Suppressor macrophage treated with lipopolysaccharide for 4 hours (primary cell): Measurements from ENCODE around the gene CABP4.

Experiments used
- DNase-seq: peaks from one replicate; pipeline ENCODE4 v3.0.0-alpha.2; 2020

Gene CABP4

DNA sequence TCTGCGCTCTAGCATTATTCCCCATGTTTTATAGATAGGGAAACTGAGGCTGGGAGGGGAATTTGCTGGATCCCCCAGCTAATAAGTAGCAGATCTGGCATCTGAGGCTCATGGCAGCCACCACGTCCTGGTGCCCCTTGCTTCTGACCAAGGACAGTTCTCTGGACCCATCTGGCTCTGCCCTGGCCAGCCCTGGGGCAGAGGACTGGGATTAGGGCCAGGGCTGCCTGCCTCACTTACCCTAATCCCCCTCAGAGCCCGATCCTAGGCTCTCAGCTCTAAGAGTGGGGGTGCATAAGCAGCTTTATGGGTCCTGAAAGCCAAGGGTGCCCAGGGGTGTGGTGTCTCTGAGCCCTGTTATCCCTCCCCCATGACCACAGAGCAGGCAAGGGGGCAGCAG lies at the start of gene CABP4:
TSS of gene CABP4 (plus strand) at position 301 of the 400 bp plus-strand sequence. CDS start at position 371, 70 bp downstream.
- no peak for DNase-seq

DNA sequence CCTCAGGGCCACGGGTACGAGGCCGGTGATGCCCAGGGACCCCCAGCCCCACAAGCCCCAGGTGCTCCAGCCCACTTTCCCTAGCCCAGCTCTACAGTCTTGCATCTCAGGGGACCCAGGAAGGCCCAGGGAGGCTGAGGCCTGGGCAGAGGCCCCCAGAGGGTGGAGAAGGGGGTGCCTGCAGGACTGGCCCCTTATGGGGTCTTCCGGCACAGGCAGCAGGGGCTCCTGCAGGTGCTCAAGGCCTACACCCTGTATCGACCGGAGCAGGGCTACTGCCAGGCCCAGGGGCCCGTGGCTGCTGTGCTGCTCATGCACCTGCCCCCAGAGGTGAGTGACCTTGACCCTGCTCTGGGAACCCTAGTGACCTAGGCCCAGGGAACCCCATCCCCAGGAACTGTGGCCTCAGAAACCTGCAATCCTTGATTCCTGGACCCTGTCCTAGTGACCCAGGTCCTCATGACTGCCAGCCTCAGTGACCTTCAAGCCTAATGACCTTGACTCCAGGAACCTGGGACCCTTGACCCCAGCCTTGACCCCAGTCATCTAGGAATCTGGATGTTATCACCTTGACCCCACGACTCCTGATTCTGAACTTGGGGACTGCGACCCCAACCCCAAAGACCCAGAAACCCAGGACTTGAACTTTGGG lies 49.3 kb upstream of the CABP4 start:
- no peak for DNase-seq

DNA sequence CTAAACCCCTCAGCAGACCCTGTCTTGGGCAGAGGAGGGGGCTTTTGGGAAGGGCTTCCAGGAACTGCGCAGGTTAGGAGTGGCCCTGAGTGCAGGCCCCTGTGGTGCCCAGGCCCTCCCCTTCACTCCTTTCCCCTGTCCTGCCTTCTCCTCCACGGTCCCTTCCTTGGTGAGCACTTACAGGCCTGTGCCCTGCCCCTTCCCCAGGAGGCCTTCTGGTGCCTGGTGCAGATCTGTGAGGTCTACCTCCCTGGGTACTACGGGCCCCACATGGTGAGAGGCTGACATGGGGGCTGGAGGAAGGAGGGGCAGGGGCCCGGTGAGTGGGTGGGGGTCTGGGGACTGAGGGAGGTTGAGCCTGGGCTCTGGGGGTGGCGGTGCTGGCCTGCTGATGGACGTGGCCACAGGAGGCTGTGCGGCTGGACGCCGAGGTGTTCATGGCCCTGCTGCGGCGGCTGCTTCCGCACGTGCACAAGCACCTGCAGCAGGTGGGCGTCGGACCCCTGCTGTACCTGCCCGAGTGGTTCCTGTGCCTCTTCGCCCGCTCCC lies 48.7 kb upstream of the CABP4 start:
- no peak for DNase-seq

DNA sequence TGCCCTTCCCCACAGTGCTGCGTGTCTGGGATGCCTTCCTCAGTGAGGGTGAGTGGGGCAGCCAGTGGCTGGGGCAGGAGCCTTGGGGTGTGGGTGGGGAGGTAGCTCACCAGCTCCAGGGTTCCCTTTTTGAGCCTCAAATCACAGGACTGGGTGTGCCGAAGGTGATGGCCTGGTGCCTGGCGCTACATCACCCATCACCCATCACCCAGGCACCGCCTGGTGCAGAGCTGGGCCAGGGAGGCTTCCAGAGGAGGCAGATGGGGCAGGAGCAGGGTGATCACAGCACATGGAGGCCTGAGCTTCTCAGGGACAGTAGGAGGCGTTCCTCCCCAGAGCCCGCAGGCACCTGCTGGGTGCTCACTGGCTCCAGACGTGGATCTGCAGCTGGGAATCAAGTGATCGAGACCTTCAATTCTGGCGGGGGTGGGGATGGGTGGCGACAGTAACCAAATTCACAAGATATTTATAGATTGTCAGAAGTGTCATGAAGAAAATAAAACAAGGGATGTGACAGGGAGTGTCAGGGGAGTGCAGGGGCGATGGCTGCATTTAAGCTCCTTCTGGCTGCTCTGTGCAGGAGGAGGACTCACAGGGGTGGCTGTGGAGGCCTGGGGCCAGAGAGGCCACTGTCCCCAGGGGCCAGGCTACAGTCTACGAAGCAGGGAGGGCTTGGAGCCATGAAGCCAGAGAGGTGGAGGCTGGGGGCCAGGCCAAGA lies 48.0 kb upstream of the CABP4 start:
- no peak for DNase-seq

DNA sequence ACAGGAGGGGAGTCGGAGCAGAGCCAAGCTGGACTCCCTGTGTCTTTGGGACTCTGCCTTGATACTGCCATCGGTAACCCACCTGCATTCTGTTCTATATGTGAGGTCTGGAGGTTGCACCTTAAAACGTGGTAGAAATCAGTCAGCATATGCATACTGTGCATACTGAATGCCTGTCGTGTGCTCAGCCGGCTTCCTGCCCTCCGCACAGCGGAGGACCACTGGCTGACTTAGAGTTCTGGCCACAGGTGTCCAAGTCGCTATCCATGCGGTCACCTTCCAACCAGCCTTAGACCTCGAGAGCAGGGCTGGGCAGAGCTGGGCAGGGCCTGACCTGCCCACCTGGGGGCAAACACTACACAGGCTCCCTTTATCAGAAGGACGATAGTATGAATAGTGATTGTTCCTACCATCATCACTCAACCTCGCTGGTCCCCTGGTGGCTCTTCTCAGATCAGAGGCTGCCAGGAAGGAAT lies 47.4 kb upstream of the CABP4 start:
- DNase-seq, result no peak

DNA sequence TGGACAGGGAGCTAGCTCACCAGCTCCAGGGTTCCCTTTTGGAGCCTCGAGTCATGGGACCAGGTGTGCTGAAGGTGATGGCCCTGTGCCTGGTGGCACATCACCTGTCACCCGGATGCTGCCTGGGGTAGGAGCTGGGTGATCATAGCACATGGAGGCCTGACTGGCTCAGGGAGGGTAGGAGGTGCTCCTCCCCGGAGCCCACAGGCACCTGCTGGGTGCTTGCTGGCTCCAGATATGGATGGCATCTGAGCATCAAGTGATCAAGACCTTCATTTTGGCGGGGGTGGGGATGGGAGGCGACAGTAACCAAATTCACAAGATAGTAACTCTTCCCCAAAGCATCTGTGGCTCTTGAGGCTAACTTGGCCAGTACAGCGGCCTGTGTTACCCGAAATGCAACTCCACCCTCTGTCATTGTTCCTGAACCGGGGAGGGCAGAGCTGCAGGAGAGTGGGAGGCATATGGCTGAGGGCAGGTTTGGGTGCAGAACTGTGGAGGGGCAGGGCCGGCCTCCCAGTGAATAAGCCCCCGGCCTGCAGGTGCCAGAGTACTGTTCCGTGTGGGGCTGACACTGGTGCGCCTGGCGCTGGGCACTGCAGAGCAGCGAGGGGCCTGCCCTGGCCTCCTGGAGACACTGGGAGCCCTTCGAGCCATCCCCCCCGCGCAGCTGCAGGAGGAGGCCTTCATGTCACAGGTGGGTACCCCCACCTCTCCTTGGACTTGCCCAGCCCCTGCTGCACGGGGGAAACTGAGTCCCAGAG lies 46.5 kb upstream of the CABP4 start:
- DNase-seq, result no peak

DNA sequence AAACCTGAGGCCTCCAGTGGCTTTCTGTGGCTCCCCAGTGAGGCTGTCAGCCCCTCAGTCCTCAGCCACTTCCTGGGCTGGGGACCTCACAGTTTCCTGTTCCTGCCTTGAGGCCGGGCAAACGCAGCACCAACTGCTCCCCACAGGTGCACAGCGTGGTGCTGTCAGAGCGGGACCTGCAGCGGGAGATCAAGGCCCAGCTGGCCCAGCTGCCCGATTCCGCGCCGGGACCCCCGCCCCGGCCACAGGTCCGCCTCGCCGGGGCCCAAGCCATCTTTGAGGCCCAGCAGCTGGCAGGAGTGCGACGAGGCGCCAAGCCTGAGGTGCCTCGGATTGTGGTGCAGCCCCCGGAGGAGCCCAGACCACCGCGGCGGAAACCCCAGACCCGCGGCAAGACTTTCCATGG lies 45.9 kb upstream of the CABP4 start:
- no peak for DNase-seq

DNA sequence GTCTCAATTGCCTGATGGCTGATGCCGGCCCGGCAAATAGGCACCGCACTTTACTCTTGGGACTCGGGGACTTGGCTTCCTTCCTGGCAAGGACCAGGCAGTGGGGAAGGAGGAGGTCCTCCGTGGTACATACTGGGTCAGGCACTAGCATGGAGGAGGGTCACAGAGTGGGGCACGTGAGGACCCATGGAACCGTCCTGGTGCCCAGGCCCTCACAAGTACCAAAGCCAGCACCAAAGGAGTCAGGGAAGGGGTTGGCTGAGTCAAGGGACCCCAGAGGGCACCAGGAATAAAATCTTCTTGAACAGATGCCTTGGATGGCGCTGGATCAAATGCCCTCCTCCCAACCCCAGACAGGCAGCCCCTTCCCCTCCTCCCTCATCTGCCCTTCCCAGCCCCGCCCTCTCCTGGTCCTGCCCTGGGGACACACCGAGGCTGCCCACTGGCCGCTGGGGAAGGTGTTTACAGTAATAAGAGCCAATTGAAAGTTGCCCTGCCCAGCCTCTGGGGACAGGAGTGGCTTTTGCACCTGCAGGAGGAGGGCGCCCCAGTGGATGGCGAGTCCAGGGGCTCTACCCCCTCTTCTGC lies 45.3 kb upstream of the CABP4 start:
- DNase-seq, result no peak

DNA sequence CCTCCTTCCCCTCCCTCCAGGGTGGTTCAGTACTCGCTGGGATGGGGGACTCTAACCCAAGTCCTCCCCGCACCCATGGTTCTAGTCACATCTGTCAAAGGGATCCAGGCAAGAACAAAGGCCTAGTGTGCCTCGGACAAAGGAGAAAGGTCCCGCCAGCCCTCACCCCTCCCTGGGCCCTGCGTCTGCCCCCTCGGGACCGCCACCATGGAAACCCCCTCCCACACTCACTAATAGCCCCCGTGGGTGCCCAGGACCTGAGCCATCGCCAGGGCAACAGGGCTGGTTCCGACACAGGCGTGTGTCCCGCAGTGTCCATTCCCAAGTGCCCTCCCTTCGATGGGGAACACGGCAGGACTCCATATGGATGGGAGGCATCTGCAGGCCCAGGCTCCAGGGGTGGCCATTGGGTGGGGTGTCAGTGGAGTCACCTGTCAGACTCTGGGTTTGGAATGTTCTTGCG lies 44.8 kb upstream of the CABP4 start:
- DNase-seq, result no peak

DNA sequence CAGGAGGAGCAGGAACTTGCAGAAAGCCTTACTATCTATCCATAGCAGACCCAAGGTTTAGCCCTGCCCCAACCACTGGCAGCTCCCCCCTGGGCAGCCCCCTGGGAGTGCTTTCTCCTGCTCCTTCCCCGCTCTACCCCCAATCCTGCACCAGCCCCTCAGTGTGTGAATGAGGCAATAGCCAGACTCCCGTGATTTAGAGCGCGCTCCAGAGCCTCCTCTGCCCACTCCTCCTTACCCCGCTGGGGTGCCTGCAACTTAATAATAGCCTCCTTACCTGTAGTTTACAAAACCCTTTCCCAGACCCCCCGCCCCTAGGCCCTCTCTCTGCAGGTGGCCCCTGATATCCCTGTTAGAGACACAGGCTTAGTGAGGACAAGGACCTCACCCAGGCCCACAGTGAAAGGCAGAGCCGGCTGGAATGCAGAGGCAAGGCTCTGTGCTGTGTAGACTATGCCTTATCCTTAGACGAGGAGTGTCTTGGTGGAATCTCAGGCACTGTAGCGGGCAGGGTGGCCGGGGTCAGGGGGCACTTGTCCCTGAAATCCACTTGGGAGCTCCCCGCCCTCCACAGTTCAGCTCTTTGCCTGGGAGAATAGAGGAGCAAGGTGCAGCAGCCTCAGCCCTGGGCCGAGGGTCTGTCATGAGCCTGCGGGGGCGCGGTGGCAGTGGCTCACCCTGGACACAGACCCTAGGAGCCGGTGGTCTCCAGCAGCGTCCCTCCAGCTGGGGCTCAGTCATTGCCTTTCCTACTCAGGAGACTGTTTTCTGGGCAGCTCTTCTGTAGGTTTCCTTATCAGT lies 44.0 kb upstream of the CABP4 start:
- no peak for DNase-seq

DNA sequence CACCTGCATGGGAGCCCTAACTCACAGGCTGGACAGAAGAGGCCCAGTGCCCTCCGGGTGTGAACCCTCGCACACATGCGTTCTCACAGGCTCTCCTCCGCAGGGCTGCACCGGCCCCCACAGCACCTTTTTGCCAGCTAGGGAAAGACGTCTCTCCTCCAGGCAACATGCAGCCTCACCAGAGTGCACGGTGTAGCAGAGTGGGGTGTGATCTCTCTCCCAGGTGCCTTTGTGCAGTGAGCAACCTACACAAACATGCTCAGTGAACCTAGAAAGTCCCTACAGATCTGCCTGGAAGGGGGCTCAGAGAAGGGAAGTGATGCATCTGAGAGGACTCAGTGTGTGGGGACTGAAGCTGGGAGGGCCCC lies 43.4 kb upstream of the CABP4 start:
- no peak for DNase-seq

DNA sequence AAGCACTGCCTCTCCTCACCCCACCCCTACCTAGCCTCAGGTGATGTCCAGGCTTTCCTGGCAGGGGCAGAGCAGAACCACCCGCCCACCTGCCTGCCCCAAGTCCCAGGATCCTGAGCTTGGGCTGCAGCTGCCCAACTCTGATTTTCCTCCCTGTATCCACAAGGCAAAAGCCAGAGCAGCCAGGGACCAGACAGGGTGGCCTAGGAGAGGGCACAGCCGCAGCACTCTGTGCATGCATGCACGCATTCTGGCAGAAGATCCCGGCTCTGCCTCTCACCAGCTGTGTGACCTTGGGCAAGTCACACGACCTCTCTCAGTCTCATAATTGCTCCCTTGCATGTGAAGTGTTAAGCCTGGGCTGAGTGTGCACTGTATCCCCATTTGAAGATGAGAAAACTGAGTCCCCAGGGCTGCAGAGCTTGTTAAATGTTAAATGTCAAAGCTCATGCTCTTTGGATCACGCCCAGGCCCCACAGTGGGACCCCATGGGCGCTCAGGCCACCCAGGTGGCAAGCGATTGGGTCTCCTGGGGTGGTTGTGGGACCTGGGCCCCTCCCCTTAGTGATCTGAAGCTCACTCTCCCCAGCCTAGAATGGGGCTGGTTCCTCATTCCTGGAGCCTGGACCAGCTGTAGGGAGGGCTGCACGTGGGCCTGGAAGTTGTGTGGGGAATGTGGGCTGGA lies 42.5 kb upstream of the CABP4 start:
- DNase-seq, result no peak

DNA sequence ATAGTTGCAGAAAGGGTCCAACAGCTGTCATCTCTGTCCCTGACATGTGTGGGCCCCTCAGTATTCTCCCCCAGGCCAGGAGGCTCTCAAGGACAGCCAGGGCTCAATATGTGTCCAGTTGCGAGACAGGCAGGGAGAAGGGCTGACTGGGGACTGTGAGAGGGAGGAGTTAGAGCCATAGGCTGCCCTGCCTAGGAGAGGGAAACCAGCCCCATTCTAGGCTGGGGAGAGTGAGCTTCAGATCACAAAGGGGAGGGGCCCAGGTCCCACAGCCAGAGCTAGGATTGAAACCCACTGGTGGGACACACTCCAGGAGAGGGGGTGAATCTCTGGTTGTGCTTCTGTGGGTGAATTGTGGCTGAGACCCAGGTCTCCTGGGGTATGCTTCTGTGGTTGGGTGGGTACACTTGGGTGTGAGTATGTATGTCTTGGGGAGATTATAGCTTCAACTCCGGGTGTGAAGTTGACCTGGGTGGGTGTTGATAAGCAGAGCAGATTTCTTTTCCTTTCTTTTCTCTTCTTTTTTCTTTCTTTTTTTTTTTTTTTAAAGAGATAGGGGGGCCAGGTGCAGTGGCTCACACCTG lies 41.8 kb upstream of the CABP4 start:
- DNase-seq, result no peak

DNA sequence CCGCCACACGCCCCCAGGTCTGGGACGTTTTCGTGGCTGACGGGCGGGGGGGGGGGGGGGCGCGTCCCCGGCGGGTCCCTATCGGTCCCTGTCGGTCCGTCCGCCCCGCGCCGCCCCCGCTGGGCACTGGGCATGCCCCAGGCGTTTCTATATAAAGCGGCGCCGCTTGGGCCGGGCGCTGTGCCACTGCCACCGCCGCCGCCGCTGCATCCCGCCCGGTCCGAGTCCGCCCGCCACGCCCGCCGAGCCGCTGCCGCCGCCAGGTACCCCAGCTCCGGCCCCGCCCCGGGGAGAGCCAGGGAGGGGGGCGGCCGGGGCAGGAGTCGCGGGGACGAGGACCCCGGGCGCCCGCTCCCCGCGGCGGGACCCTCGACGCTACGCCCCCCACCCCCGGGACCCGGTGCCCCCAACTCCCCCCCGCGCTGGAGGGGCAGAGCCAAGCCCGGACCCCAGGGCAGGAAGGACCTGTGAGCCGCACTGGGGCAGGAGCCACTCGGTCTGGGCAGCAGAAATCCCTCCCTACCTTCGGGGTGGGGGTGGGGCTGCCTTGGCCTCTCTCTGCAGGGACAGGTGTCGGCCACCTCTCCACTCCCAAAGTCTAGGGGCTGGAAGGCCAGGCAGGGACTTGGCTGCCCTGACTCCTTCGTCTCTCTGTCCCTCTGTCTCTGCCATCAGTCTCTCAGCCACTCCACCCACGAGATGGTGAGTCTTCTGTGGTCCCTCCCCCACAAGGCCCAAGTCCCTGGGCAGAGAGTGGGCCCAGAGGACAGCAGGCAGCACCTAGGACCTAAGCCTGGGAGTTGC lies 39.5 kb upstream of the CABP4 start, which contains the start of gene CARNS1:
TSS of gene CARNS1 (plus strand) at position 178 of the 804 bp plus-strand sequence. CDS start at position 700, 522 bp downstream.
- DNase-seq, result no peak

DNA sequence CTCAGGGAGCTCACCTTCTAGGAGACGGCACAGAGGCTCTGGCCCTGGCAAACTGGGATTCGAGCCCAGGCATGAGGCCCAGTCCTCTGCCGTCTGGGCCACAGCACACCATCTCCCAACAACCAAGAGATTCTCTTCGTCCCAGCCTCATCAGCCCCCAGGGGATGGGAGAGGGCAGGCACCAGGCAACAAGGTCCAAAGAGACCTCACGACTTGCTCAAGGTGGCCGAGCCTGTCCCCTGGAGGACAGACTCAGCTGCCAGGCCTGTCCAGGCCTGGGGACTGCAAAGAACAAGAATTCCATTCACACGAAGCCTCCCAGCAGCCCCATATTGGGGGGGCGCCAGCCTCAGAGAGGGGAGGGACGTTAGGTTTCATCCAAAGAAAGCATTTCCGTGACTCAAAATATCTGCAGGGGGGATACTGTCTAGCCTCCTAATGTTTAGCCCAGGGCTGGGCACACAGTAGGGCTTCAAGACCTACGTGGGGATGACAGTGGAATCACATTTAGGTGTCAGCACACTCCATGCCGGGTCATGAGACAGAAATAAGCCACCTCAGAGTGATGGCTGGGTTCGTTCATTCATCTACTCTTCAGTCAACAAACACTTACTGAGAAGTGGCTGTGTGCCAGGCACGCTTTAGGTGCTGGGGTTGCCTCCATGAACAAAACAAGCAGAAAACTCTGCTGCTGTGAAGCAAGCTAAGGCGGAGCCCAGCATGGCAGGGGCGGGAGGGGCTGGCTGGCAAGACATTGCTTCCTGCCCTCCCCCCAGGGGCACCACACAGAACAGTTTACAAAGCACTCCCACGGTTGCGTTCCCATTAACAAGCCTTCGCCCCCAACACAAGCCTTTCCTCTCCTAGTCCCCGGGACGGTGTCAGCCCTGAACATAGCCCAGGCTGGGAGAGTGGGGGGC lies 38.5 kb upstream of the CABP4 start:
- DNase-seq, result no peak

DNA sequence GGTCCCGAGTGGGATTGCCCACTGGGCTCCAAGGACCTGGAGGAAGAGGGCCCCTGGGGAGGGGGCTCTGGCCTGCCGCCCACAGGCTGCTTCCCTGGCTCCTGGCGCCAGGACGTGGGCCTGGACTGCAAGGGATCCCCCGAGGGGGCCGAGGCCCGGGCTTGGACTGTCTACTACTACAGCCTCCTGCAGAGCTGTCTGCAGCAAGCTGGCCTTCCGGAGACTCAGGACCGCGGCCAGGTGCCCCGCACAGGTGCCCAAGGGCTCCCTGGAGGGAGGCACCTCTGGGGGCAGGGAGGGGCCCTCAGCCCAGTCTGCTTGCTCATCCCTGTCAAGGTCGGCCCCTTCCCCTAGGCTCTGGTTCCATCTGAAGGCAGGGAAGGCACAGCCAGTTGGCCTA lies 37.7 kb upstream of the CABP4 start:
- DNase-seq, result no peak

DNA sequence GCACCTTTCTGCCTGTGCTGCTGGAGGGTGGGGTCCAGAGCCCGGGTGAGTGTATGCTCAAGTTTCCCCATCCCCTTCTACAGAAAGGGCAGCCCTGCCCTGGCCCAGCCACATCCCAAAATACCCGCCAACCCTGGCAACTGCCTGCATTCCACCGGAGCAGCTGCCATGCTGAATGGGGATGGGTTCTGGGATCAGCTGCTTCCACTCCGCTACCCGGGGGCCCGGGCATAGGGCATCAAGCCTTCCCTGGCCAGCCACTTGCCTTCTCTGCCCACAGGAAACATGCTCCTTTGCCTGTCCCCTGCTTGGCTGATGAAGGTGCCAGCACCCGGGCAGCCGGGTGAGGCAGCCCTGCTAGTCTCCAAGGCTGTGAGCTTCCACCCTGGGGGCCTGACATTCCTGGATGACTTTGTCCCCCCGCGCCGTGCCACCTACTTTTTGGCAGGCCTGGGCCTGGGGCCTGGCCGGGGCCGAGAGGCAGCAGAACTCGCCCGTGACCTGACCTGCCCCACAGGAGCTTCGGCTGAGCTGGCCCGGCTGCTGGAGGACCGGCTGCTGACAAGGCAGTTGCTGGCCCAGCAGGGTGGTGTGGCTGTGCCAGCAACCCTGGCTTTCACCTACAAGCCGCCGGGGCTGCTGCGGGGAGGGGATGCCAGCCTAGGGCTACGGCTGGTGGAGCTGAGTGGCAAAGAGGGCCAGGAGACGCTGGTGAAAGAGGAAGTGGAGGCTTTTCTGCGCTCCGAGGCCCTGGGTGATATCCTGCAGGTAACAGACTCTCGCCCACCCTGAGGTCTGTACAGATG lies 36.5 kb upstream of the CABP4 start:
- no peak for DNase-seq
